RPMI7951 (cell line): ENCODE results near the gene SF1. TPM values are rescaled to one million over a fixed set of nuclear protein-coding genes. Genes with fewer than 3 reads are reported as not detected.

Source experiments
- DNase-seq: peaks from one replicate; pipeline ENCODE4 v3.0.0-alpha.2; 2012; ENCODE audit warnings: low read depth
- total RNA-seq: library from RNA; depleted of rRNA; stranded (reverse); fragments of >200 nt; shearing (Covaris generic); gene quantifications from 2 replicates; pipeline ENCODE4 v1.2.3, GENCODE V29; 2014

Gene SF1
- total RNA-seq, 1 experiment from 2014 or later = 62.6 TPM

GRCh38 chr11:64745189-64745520 lies 33.2 kb downstream of the SF1 start:
- no peak for DNase-seq

GRCh38 chr11:64744544-64745188 lies 33.7 kb downstream of the SF1 start:
- no peak for DNase-seq

- no peak for DNase-seq
These were observed 34.5 kb downstream of the SF1 start, which contains the start of gene RASGRP2 for GRCh38 chr11:64743591-64744543. RASGRP2 (minus strand) TSS chr11:64744142; CDS start chr11:64742866, 1,276 bp downstream.

- no peak for DNase-seq
These were observed 35.3 kb downstream of the SF1 start for GRCh38 chr11:64742889-64743590.

GRCh38 chr11:64742087-64742888 lies 36.1 kb downstream of the SF1 start:
- DNase-seq = no peak

- no peak for DNase-seq
These were observed 36.8 kb downstream of the SF1 start for GRCh38 chr11:64741375-64742086.

GRCh38 chr11:64739871-64740270 lies 38.5 kb downstream of the SF1 start:
- no peak for DNase-seq

GRCh38 chr11:64736654-64737053 lies 41.7 kb downstream of the SF1 start:
- no peak for DNase-seq

GRCh38 chr11:64735725-64736259 lies 42.5 kb downstream of the SF1 start:
- no peak for DNase-seq

GRCh38 chr11:64734811-64735724 lies 43.3 kb downstream of the SF1 start:
- DNase-seq = no peak

- no peak for DNase-seq
These were observed 46.7 kb downstream of the SF1 start for GRCh38 chr11:64731601-64732000.

GRCh38 chr11:64729851-64730382 lies 48.4 kb downstream of the SF1 start:
- no peak for DNase-seq

GRCh38 chr11:64728757-64729365 lies 49.5 kb downstream of the SF1 start:
- no peak for DNase-seq

- no peak for DNase-seq
These were observed 51.3 kb downstream of the SF1 start for GRCh38 chr11:64726867-64727530.

GRCh38 chr11:64726211-64726641 lies 52.1 kb downstream of the SF1 start:
- no peak for DNase-seq

- DNase-seq = no peak
These were observed 53.3 kb downstream of the SF1 start for GRCh38 chr11:64724863-64725532.
